Neural cell (in vitro differentiated cells): ENCODE measurements around the gene ABCB4.

Experiments used
- CTCF ChIP-seq: fragments of 450-650 bp; IDR thresholded peaks from 2 replicates; pipeline ENCODE4 v1.5.1; 2014; ENCODE audit warnings: antibody characterized with exemption, mild to moderate bottlenecking, moderate library complexity; ENCODE audit not compliant: poor library complexity, severe bottlenecking
- EZH2 ChIP-seq: fragments of 200-600, 300-800 bp; shearing (Covaris generic), sonication (generic); IDR thresholded peaks from 2 replicates; pipeline ENCODE4 v1.6.1; 2014; ENCODE audit warnings: antibody characterized with exemption, low read length, borderline replicate concordance, mild to moderate bottlenecking; ENCODE audit not compliant: insufficient read depth, poor library complexity, severe bottlenecking
- POLR2AphosphoS5 ChIP-seq: IDR thresholded peaks from 2 replicates; pipeline ENCODE4 v1.6.1; 2012

- TF ChIP-seq CTCF (no peak), POLR2AphosphoS5 (no peak), EZH2 (no peak)
Observed at GRCh38 chr7:87479951-87480350, 4.5 kb upstream of the ABCB4 start.
